ENCODE data around the gene SLF1. TPM values are rescaled to one million over a fixed set of nuclear protein-coding genes. Genes with fewer than 3 reads are reported as not detected.

The SLF1 gene
- total RNA-seq, result 11.3 TPM

DNA sequence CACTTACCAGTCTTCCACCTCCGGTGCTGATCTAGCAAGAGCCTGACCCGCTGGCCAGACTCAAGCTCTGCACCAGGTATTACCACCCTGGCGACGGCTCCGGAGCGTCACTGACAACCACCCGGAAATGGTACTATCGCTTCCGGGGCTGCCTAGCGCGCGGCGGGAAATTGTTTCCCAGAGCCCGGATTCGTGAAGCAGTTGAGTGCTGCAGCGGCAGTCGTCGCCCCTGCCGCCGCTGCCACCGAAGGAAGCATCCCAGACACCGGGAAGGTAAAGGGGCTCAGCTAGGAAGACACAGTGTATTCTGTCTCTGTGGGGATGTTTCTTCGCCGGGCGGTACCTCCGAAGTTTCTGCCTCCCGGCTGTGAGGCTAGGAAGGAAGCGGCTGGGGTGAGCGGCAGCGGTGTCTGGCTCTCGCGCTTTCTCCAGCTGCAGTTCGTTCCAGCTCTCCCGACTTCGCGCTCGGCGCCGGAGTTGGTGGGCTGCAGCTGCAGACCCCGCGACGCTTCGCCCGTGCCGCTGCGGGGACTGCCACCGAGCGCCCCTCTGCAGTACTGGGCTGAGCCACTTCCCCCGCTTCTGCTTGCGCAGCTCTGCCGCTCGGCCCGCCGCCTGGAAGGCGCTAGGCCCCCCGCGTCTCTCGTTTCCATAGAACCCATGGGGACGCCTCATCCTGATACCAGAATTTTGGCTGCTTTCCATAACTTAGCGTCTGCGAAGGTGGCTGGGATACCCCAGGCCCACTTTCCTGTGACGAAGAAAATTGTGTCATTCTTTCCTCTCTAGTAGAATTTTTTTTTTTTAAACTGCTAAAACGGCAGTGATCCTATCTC, at the start of gene SLF1, which contains the start of gene KIAA0825:
Gene SLF1 (plus strand): TSS at position 177 of the 836 bp plus-strand sequence. CDS start 10,142 bp downstream, outside the sequence.
Gene KIAA0825 (minus strand): TSS at position 112 of the 836 bp plus-strand sequence. CDS start 81,478 bp downstream, outside the sequence.

Other genes starting within 250 kb of the SLF1 start
- gene KIAA0825, start 65 bp upstream of the SLF1 start, total RNA-seq, result 12.3 TPM

All from metanephros (tissue), 1 donor.